ENCODE data around the gene C1QB.

The C1QB gene

GRCh38 chr1:22625262-22625925, 27.6 kb upstream of the C1QB start:
- no peak overlapping the region for H3K27ac Mint-ChIP-seq
- no peaks in the 10 kb centered on the region for H3K4me1 Mint-ChIP-seq (ENCODE audit: low read depth)
- H3K27me3 Mint-ChIP-seq: peaks cover 28% of the 10 kb centered on the region
- H3K9me3 Mint-ChIP-seq (ENCODE audit: low read depth): no peaks in the 10 kb centered on the region
- H3K36me3 Mint-ChIP-seq: no peaks in the 10 kb centered on the region
- no peak overlapping the region for H3K4me3 Mint-ChIP-seq

- no peak overlapping the region for H3K27ac Mint-ChIP-seq
- H3K9me3 Mint-ChIP-seq (ENCODE audit: low read depth): no peaks in the 10 kb centered on the region
- no peak overlapping the region for H3K4me3 Mint-ChIP-seq
- no peaks in the 10 kb centered on the region for H3K36me3 Mint-ChIP-seq
- H3K4me1 Mint-ChIP-seq (ENCODE audit: low read depth): no peaks in the 10 kb centered on the region
- H3K27me3 Mint-ChIP-seq: peaks cover 28% of the 10 kb centered on the region
Measured at GRCh38 chr1:22626237-22627157, 26.5 kb upstream of the C1QB start.

DNA sequence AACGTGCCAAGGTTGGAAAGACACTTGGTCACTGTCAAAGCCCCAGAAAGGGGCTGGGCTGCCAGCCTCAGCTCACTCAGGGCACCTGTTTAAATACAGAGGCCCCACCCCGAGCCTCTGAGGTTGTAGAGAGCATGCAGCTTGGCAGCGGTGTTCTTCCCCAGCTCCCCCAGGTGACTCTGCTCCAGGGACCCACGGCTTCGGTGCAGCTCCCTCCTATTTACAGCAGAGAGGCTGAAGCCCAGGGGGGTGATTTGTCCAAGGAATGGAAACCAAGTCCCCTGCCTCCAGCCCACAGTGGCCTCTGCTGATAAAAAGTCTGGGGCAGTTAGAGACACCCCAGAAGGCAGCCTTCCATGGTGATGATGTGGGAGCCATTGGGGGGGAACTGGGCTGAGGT, 25.7 kb upstream of the C1QB start:
- Mint-ChIP-seq H3K4me1 (ENCODE audit: low read depth) (no peaks in the 10 kb centered on the region), H3K27me3 (peaks cover 30% of the 10 kb centered on the region), H3K9me3 (ENCODE audit: low read depth) (no peaks in the 10 kb centered on the region), H3K36me3 (no peaks in the 10 kb centered on the region), H3K27ac (no peak overlapping the region), H3K4me3 (no peak overlapping the region)

- no peak overlapping the region for H3K27ac Mint-ChIP-seq
- peaks cover 31% of the 10 kb centered on the region for H3K27me3 Mint-ChIP-seq
- H3K36me3 Mint-ChIP-seq: no peaks in the 10 kb centered on the region
- no peaks in the 10 kb centered on the region for H3K9me3 Mint-ChIP-seq (ENCODE audit: low read depth)
- H3K4me1 Mint-ChIP-seq (ENCODE audit: low read depth): no peaks in the 10 kb centered on the region
- no peak overlapping the region for H3K4me3 Mint-ChIP-seq
Measured at GRCh38 chr1:22628698-22629444, 24.2 kb upstream of the C1QB start.

DNA sequence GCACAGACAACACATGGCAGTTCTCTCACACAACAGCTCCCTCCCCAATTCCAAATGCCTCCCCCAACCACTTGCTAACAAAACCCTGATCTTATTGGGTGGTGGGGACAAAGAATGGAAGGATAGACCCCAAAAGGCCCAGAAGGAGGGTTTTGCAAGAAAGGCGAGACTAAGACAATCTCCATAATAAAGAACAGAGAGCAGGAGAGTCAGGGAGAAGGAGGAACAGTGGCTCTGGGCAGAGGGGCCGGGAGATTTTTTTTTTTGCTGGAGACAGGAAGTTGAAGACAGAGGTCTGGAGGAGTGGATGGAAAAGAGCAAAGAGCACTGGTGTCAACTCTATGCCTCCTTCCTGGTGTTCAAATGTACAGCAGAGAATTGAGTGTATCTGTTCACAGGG, 23.1 kb upstream of the C1QB start:
- H3K9me3 Mint-ChIP-seq (ENCODE audit: low read depth): no peaks in the 10 kb centered on the region
- no peak overlapping the region for H3K4me3 Mint-ChIP-seq
- H3K4me1 Mint-ChIP-seq (ENCODE audit: low read depth): no peaks in the 10 kb centered on the region
- peaks cover 28% of the 10 kb centered on the region for H3K27me3 Mint-ChIP-seq
- no peak overlapping the region for H3K27ac Mint-ChIP-seq
- no peaks in the 10 kb centered on the region for H3K36me3 Mint-ChIP-seq

DNA sequence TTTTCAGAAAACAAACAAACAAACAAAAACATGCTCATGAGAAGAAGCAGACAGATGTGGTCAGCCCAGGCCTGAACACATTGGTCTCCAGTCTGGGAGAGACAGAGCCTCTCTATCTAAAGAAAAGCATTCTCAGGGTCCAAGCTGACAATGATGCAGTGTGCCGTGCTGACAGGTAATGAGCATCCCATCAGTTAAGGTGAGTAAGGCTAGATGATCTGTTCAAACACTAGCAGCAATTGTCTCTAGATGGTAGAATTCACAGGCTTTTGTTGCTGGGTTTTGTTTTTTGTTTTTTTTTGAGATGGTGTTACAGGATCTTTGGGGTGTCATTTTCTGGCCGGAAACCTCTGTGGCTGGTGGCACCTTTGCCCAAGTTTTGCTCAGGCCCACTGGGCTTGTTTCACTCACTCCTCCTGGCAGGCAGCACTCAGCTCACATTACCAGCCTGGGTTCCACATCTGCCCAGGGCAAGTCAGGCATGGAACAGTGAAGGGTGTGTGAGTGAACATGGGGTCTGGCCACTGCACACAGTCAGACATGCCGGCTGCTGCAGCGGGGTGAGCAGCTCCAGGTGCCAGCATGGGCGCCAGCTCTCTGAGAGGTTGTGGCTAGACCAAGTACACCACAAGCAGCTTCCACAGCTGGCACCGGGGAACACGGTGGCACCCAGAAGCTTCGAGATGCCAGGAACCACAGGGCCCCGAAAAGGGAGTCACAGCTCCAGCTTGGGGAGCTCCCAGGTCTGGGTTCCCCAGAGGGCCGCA, 19.2 kb upstream of the C1QB start:
- Mint-ChIP-seq H3K4me3 (no peak overlapping the region), H3K27me3 (peaks cover 25% of the 10 kb centered on the region), H3K4me1 (ENCODE audit: low read depth) (no peaks in the 10 kb centered on the region)

DNA sequence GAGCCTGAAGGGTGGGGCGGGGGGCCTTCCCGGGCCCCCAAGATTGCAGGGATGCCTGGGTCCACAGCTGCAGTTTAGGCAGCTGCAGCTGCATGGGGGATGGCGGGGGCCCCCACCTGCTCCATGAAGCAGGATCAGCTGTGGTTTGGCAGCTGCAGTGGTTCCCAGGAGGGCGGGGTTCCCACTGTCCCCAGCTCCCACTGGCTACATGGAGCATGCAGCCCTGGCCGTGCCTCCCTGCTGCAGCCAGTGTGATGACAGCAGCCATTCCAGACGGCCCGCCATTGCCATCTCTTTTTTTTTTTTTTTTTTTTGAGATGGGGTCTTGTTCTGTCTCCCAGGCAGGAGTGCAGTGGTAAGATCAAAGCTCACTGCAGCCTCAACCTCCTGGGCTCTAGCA, 17.6 kb upstream of the C1QB start:
- no peaks in the 10 kb centered on the region for H3K9me3 Mint-ChIP-seq (ENCODE audit: low read depth)
- H3K4me3 Mint-ChIP-seq: no peak overlapping the region
- H3K27ac Mint-ChIP-seq: no peak overlapping the region
- H3K36me3 Mint-ChIP-seq: no peaks in the 10 kb centered on the region
- no peaks in the 10 kb centered on the region for H3K4me1 Mint-ChIP-seq (ENCODE audit: low read depth)
- H3K27me3 Mint-ChIP-seq: peaks cover 16% of the 10 kb centered on the region

More for the DNA sequence above, 19.2 kb upstream of the C1QB start:
- Mint-ChIP-seq H3K36me3 (no peaks in the 10 kb centered on the region), H3K9me3 (ENCODE audit: low read depth) (no peaks in the 10 kb centered on the region), H3K27ac (no peak overlapping the region)

DNA sequence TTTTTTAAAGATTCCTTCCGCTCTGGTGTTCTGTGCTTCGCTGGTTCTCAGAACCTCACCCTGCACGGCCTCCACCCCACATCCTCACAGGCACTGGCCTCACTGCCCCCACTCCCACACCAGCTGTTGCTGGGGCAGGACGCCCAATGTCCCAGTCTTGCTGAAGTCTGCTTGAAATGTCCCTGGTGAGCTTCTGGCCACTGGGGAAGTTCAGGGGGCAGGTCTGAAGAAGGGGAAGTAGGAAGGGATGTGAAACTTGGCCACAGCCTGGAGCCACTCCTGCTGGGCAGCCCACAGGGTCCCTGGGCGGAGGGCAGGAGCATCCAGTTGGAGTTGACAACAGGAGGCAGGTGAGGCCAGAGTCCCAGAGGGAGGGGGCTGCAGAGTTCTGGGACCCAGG, 16.7 kb upstream of the C1QB start, which contains the start of gene C1QA:
Gene C1QA (plus strand): TSS at position 276 of the 400 bp plus-strand sequence. CDS start 989 bp downstream, outside the sequence.
- no peaks in the 10 kb centered on the region for H3K9me3 Mint-ChIP-seq (ENCODE audit: low read depth)
- H3K4me1 Mint-ChIP-seq (ENCODE audit: low read depth): no peaks in the 10 kb centered on the region
- no peak within 1 kb of the TSS for H3K4me3 Mint-ChIP-seq
- peaks cover 20% of the 10 kb centered on the region for H3K27me3 Mint-ChIP-seq
- H3K36me3 Mint-ChIP-seq: no peaks in the 10 kb centered on the region
- no peak within 1 kb of the TSS for H3K27ac Mint-ChIP-seq

DNA sequence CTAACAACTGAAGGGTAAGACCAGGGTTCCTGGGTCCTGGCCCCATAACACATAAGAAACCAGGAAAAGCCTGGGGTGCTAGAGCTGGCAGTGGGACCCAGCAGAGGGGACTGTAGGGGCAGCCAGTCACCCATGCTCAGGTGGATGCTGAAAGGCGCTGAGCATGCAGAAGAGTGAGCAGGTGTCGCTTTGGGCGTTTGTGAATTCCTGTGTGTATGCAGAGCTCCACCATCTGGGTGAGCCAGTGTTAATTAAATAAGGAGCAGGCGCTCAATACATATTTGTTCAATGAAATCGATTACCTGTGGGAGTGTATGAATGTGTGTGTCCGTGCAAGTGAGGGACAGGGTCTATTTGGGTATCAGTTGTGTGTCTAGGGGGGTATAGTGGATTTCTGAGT, 16.1 kb upstream of the C1QB start:
- Mint-ChIP-seq H3K36me3 (no peaks in the 10 kb centered on the region), H3K27me3 (peaks cover 18% of the 10 kb centered on the region), H3K4me3 (no peak overlapping the region), H3K9me3 (ENCODE audit: low read depth) (no peaks in the 10 kb centered on the region), H3K27ac (no peak overlapping the region), H3K4me1 (ENCODE audit: low read depth) (no peaks in the 10 kb centered on the region)

GRCh38 chr1:22637907-22638445, 15.1 kb upstream of the C1QB start:
- Mint-ChIP-seq H3K27me3 (peaks cover 16% of the 10 kb centered on the region), H3K9me3 (ENCODE audit: low read depth) (no peaks in the 10 kb centered on the region), H3K27ac (no peak overlapping the region), H3K4me1 (ENCODE audit: low read depth) (no peaks in the 10 kb centered on the region), H3K4me3 (no peak overlapping the region), H3K36me3 (no peaks in the 10 kb centered on the region)

DNA sequence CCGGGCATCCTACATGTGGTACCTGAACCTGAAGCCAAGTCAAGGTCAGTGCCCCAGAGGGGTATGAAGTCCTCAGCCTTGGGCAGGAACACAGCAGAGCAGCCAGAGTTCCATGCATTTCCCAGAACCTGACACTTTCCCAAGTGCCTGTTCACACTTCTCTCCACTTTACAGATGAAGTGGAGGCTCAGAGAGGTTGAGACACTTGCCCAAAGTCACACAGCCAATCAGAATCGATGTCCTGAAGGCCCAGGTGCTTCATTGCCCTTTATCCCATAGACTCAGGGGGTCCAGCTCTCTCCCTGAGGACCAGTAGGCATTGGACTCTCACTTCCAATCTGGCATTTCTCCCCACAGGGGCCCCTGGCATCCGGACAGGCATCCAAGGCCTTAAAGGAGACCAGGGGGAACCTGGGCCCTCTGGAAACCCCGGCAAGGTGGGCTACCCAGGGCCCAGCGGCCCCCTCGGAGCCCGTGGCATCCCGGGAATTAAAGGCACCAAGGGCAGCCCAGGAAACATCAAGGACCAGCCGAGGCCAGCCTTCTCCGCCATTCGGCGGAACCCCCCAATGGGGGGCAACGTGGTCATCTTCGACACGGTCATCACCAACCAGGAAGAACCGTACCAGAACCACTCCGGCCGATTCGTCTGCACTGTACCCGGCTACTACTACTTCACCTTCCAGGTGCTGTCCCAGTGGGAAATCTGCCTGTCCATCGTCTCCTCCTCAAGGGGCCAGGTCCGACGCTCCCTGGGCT, 14.4 kb upstream of the C1QB start:
- peaks cover 14% of the 10 kb centered on the region for H3K27me3 Mint-ChIP-seq
- H3K27ac Mint-ChIP-seq: no peak overlapping the region
- H3K4me3 Mint-ChIP-seq: no peak overlapping the region
- no peaks in the 10 kb centered on the region for H3K9me3 Mint-ChIP-seq (ENCODE audit: low read depth)
- H3K36me3 Mint-ChIP-seq: no peaks in the 10 kb centered on the region
- H3K4me1 Mint-ChIP-seq (ENCODE audit: low read depth): no peaks in the 10 kb centered on the region

- no peaks in the 10 kb centered on the region for H3K9me3 Mint-ChIP-seq (ENCODE audit: low read depth)
- peaks cover 11% of the 10 kb centered on the region for H3K27me3 Mint-ChIP-seq
- H3K27ac Mint-ChIP-seq: no peak overlapping the region
- H3K4me3 Mint-ChIP-seq: no peak overlapping the region
- no peaks in the 10 kb centered on the region for H3K4me1 Mint-ChIP-seq (ENCODE audit: low read depth)
- H3K36me3 Mint-ChIP-seq: no peaks in the 10 kb centered on the region
Measured at GRCh38 chr1:22639286-22639685, 13.8 kb upstream of the C1QB start.

DNA sequence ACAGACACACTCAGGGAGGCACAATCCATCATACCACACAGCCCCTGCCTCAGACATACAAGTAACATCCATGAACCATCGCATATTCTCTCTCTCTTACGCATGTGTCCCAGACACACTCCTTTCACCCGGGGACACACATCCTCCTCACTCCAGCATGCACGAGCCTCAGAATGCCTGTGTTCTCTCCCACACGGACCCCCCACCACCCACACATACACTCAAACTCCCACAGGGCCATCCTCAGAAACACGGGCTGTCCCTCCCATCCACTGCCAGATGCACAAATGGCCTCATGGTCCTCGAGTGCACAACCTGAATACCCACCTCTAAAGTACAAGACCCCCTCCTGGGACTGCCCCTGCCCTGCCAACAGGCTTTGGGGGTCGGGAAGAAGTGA, 11.8 kb upstream of the C1QB start:
- Mint-ChIP-seq H3K27ac (no peak overlapping the region), H3K4me3 (no peak overlapping the region), H3K4me1 (ENCODE audit: low read depth) (no peaks in the 10 kb centered on the region), H3K27me3 (peaks cover 10% of the 10 kb centered on the region), H3K36me3 (no peaks in the 10 kb centered on the region), H3K9me3 (ENCODE audit: low read depth) (no peaks in the 10 kb centered on the region)
